Dermis microvascular lymphatic vessel endothelial cell (primary cell): Measurements from ENCODE around the gene NBL1. TPM values are rescaled to one million over a fixed set of nuclear protein-coding genes. Genes with fewer than 3 reads are reported as not detected.
A peak's percentile ranks its signal among the peaks of the same experiment; 100 is the strongest.
"Not testable (repeated sequence)": the region's sequence is repeated elsewhere in the genome, so short reads cannot be mapped to it uniquely, and the experiment has no call there.

Source experiments
- DNase-seq, 2 donors: peaks; one replicate each; pipeline versions ENCODE4 v3.0.0 to v3.0.0-alpha.2; 2010; ENCODE audit warnings: low read depth in 2 of 2
- total RNA-seq: library from RNA; depleted of rRNA; stranded (reverse); fragments of >200 nt; gene quantifications from 2 replicates; pipeline ENCODE4 v1.2.1, GENCODE V29; 2014

The NBL1 gene
- total RNA-seq, 1 donor from 2014 or later: 91.4 TPM

- no peak for DNase-seq
Observed at GRCh38 chr1:19621274-19621950, 22.7 kb upstream of the NBL1 start.

GRCh38 chr1:19622204-19622603 lies 21.9 kb upstream of the NBL1 start:
- no peak for DNase-seq

GRCh38 chr1:19623523-19623922 lies 20.6 kb upstream of the NBL1 start:
- DNase-seq: no peak

GRCh38 chr1:19625291-19625937 lies 18.7 kb upstream of the NBL1 start:
- no peak for DNase-seq

GRCh38 chr1:19628879-19629278 lies 15.2 kb upstream of the NBL1 start:
- DNase-seq: no peak

GRCh38 chr1:19629357-19629756 lies 14.8 kb upstream of the NBL1 start:
- DNase-seq: no peak

GRCh38 chr1:19630192-19630591 lies 13.9 kb upstream of the NBL1 start:
- DNase-seq: not testable (repeated sequence)

- DNase-seq: no peak
Observed at GRCh38 chr1:19630720-19631395, 13.3 kb upstream of the NBL1 start.

GRCh38 chr1:19632211-19632610 lies 11.9 kb upstream of the NBL1 start:
- DNase-seq: no peak

GRCh38 chr1:19633106-19633505 lies 11.0 kb upstream of the NBL1 start:
- DNase-seq: no peak

GRCh38 chr1:19635064-19635463 lies 9.0 kb upstream of the NBL1 start:
- DNase-seq: not testable (repeated sequence)

GRCh38 chr1:19635646-19636045 lies 8.5 kb upstream of the NBL1 start:
- no peak for DNase-seq

GRCh38 chr1:19636065-19636464 lies 8.0 kb upstream of the NBL1 start:
- DNase-seq: no peak

GRCh38 chr1:19636749-19637148 lies 7.4 kb upstream of the NBL1 start:
- not testable (repeated sequence) for DNase-seq

- DNase-seq: no peak
Observed at GRCh38 chr1:19637606-19638005, 6.5 kb upstream of the NBL1 start.

- not testable (repeated sequence) for DNase-seq
Observed at GRCh38 chr1:19639228-19639627, 4.9 kb upstream of the NBL1 start.

GRCh38 chr1:19639999-19640362 lies 4.1 kb upstream of the NBL1 start:
- no peak for DNase-seq

GRCh38 chr1:19640363-19641316 lies 3.5 kb upstream of the NBL1 start:
- peak; percentile 59 to 71 for DNase-seq

GRCh38 chr1:19643121-19643520 lies 990 bp upstream of the NBL1 start:
- no peak for DNase-seq

GRCh38 chr1:19644395-19644680 lies 227 bp downstream of the NBL1 start:
- DNase-seq: no peak

GRCh38 chr1:19644681-19645410 lies 735 bp downstream of the NBL1 start:
- peak in 1 of 2 donors; percentile 40 for DNase-seq
